ENCODE measurements around the gene RRP15.

DNA sequence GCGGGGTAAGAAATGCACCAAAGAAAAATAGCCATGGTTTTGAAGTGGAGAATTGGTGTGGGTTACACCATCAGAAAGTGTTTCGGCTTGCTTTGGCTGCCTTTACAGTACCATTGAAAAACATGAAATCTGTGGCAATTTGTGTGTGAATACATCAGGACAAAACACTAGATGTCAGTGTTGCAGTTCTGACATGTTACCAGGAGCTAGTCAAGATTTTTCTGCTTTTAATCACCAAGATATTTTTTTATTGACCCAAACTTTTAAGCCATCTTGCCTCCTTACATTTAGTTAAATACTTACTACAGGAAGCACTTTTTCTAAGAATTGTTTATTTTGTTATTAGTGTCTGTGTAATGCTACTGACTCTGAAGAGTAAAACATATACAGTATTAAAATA lies 14.3 kb downstream of the RRP15 start:
- TF ChIP-seq EZH2phosphoT487 (IDR thresholded peaks at IDR 0.05) (no peak), EZH2 (IDR thresholded peaks at IDR 0.05) (no peak)

Data from neural progenitor cell (in vitro differentiated cells).